Lung (tissue), 12 donors: ENCODE results near the gene DENND2C. TPM values are rescaled to one million over a fixed set of nuclear protein-coding genes. Genes with fewer than 3 reads are reported as not detected.

Experiments
- ATAC-seq: fragments of 200-7000 bp; cut with Tn5 transposase; one replicate; pipeline ENCODE4 v1.9.1; 2020; ENCODE audit warnings: moderate number of reproducible peaks; ENCODE audit not compliant: insufficient read depth, low FRiP score
- DNase-seq, 3 donors: peaks; one replicate each; pipeline ENCODE4 v3.0.0-alpha.2; 2013 to 2017
- H3K27ac ChIP-seq, 2 donors: one replicate each; pipeline ENCODE4 v1.5.1; 2013; ENCODE audit warnings: mild to moderate bottlenecking in 2 of 2, moderate library complexity in 2 of 2, control low read depth in 1 of 2, inconsistent platforms in 1 of 2, low read depth in 1 of 2, low read length in 1 of 2
- H3K27me3 ChIP-seq, 3 donors: one replicate each; pipeline ENCODE4 v1.5.1; 2013; ENCODE audit warnings: low read length in 2 of 3; ENCODE audit not compliant: control insufficient read depth in 3 of 3, insufficient read depth in 3 of 3
- H3K36me3 ChIP-seq, 4 donors: one replicate each; pipeline ENCODE4 v1.5.1; 2013; ENCODE audit warnings: low read length in 4 of 4, mild to moderate bottlenecking in 1 of 4, moderate library complexity in 1 of 4; ENCODE audit not compliant: control insufficient read depth in 4 of 4, insufficient read depth in 4 of 4
- H3K4me1 ChIP-seq, 5 donors: one replicate each; pipeline ENCODE4 v1.5.1; 2013; ENCODE audit warnings: low read length in 5 of 5, mild to moderate bottlenecking in 2 of 5, moderate library complexity in 1 of 5; ENCODE audit not compliant: control insufficient read depth in 5 of 5, insufficient read depth in 5 of 5
- H3K4me3 ChIP-seq: one replicate; pipeline ENCODE4 v1.5.1; 2013; ENCODE audit warnings: mild to moderate bottlenecking, control low read depth, moderate library complexity
- H3K9ac ChIP-seq, 2 donors: one replicate each; pipeline ENCODE4 v1.5.1; 2013; ENCODE audit warnings: low read length in 2 of 2, control low read depth in 1 of 2; ENCODE audit not compliant: insufficient read depth in 1 of 2
- H3K9me3 ChIP-seq, 4 donors: one replicate each; pipeline ENCODE4 v1.5.1; 2013; ENCODE audit warnings: low read length in 3 of 4, mild to moderate bottlenecking in 1 of 4, moderate library complexity in 1 of 4; ENCODE audit not compliant: control insufficient read depth in 4 of 4, insufficient read depth in 3 of 4
- CTCF ChIP-seq: IDR thresholded peaks from 2 replicates; pipeline ENCODE4 v1.5.1; 2012; ENCODE audit warnings: mild to moderate bottlenecking; ENCODE audit errors: control extremely low read depth, extremely low read depth
- WGBS, 2 donors: extraction: QIAGEN DNeasy Blood & Tissue Kit; methylation state at CpG; one replicate each; pipeline ENCODE4 v1.1.7; 2013; 5-methylcytosine and 5-hydroxymethylcytosine counted together
- polyA plus RNA-seq, 2 donors: library from polyadenylated mRNA; stranded (reverse); fragments of 200-250 nt; gene quantifications; one replicate each; pipeline ENCODE4 v1.2.1, GENCODE V29; 2013
- total RNA-seq, 2 donors: library from RNA; depleted of rRNA in 1 of 2; stranded (reverse); fragments of >200 nt in 1 of 2; gene quantifications; one replicate each; pipeline ENCODE4 v1.2.1, GENCODE V29; 2014 to 2021
- donor health status: control.
- donor health status: control.
- donor health status: Bipolar disorder and iron deficiency.
- donor health status: healthy.
- donor health status: DM: yes; HTN: yes; CAD: no.

The DENND2C gene
- total and polyA plus RNA-seq, 4 donors: 1.00 to 6.1 (median 3.0) TPM

GRCh38 chr1:114551400-114551799 lies 118.4 kb downstream of the DENND2C start:
- no peaks in the 10 kb centered on the region for H3K36me3 ChIP-seq
- no peak overlapping the region for H3K27ac ChIP-seq
- no peak for TF ChIP-seq CTCF
- H3K4me1 ChIP-seq: no peaks in the 10 kb centered on the region
- DNase-seq: no peak
- ATAC-seq: no peak
- no peak overlapping the region for H3K9ac ChIP-seq
- 92 to 93% methylated on average over 4 of the region's 4 CpGs for WGBS, 2 donors
- H3K27me3 ChIP-seq: no peaks in the 10 kb centered on the region
- H3K9me3 ChIP-seq: no peaks in the 10 kb centered on the region
- no peak overlapping the region for H3K4me3 ChIP-seq

- Histone ChIP-seq H3K9ac (no peak overlapping the region), H3K36me3 (no peaks in the 10 kb centered on the region), H3K27ac (no peak overlapping the region), H3K9me3 (no peaks in the 10 kb centered on the region), H3K4me1 (no peaks in the 10 kb centered on the region), H3K27me3 (no peaks in the 10 kb centered on the region), H3K4me3 (no peak overlapping the region)
- DNase-seq (no peak), ATAC-seq (no peak)
- 93 to 94% methylated on average over 2 of the region's 2 CpGs for WGBS, 2 donors
- no peak for TF ChIP-seq CTCF
These were observed 119.5 kb downstream of the DENND2C start for GRCh38 chr1:114550336-114550735.

GRCh38 chr1:114549137-114549536 lies 120.7 kb downstream of the DENND2C start:
- TF ChIP-seq CTCF: no peak
- 41 to 63% methylated on average over 4 of the region's 4 CpGs for WGBS, 2 donors
- H3K27ac ChIP-seq: no peak overlapping the region
- no peaks in the 10 kb centered on the region for H3K36me3 ChIP-seq
- DNase-seq (no peak), ATAC-seq (peak; percentile 58)
- H3K4me3 ChIP-seq: no peak overlapping the region
- no peaks in the 10 kb centered on the region for H3K4me1 ChIP-seq
- H3K27me3 ChIP-seq: no peaks in the 10 kb centered on the region
- H3K9ac ChIP-seq: no peak overlapping the region
- H3K9me3 ChIP-seq: no peaks in the 10 kb centered on the region

GRCh38 chr1:114547076-114547475 lies 122.8 kb downstream of the DENND2C start:
- H3K9ac ChIP-seq: no peak overlapping the region
- DNase-seq: no peak
- no peaks in the 10 kb centered on the region for H3K9me3 ChIP-seq
- H3K27ac ChIP-seq: no peak overlapping the region
- 89 to 97% methylated on average over 1 of the region's 1 CpG for WGBS, 2 donors
- no peak overlapping the region for H3K4me3 ChIP-seq
- H3K27me3 ChIP-seq: no peaks in the 10 kb centered on the region
- no peaks in the 10 kb centered on the region for H3K36me3 ChIP-seq
- no peak for ATAC-seq
- no peaks in the 10 kb centered on the region for H3K4me1 ChIP-seq
- TF ChIP-seq CTCF: no peak
